SK-N-SH (cell line): ENCODE results near the gene IRX5. TPM values are rescaled to one million over a fixed set of nuclear protein-coding genes. Genes with fewer than 3 reads are reported as not detected.

Experiments used
- CTCF ChIA-PET: fragments of 300-600, 350-600 bp; formaldehyde crosslinking; extraction: SDS; loops from one replicate; lab custom pipeline; 2021; lab: Yijun Ruan, JAX
- POLR2A ChIA-PET: fragments of 350-600 bp; sonication (Branson Sonifier 250); formaldehyde crosslinking; extraction: SDS; loops from one replicate; lab custom pipeline; 2020; ENCODE audit warnings: antibody characterized with exemption, inconsistent platforms; lab: Yijun Ruan, JAX
- DNase-seq: peaks from one replicate; pipeline ENCODE4 v3.0.0; 2012
- H2AFZ ChIP-seq: fragments of 200-600 bp; sonication (generic); 2 replicates; pipeline ENCODE4 v1.8.1; 2016; ENCODE audit warnings: antibody characterized with exemption, mild to moderate bottlenecking, low read depth
- H3F3A ChIP-seq: fragments of 200-600 bp; sonication (generic); replicated peaks from 2 replicates; pipeline ENCODE3; 2016; ENCODE audit warnings: antibody characterized with exemption, mild to moderate bottlenecking; ENCODE audit not compliant: insufficient read depth
- H3K27ac ChIP-seq, 2 experiments: fragments of 200-500 bp in 1 of 2; fragments of 200-600 bp in 1 of 2; sonication (Bioruptor generic) in 1 of 2; sonication (generic), shearing (Covaris generic) in 1 of 2; 2 replicates each; pipeline versions ENCODE4 v1.5.1 to v1.6.1; 2014 to 2016; ENCODE audit warnings: low read depth in 2 of 2, inconsistent platforms in 1 of 2, low read length in 1 of 2, mild to moderate bottlenecking in 1 of 2, mixed read lengths in 1 of 2
- H3K27me3 ChIP-seq: fragments of 200-600 bp; sonication (generic), shearing (Covaris generic); 2 replicates; pipeline ENCODE4 v1.6.1; 2016; ENCODE audit warnings: mixed run types; ENCODE audit not compliant: insufficient read depth
- H3K36me3 ChIP-seq, 2 experiments: fragments of 200-500 bp in 1 of 2; fragments of 200-600 bp in 1 of 2; sonication (Bioruptor generic) in 1 of 2; sonication (generic) in 1 of 2; replicated peaks in 1 of 2; 2 replicates each; pipeline versions ENCODE3 to v1.5.1; 2014 to 2016; ENCODE audit warnings: low read length in 1 of 2, mild to moderate bottlenecking in 1 of 2; ENCODE audit not compliant: insufficient read depth in 2 of 2, control insufficient read depth in 1 of 2
- H3K4me1 ChIP-seq, 2 experiments: fragments of 200-500 bp in 1 of 2; fragments of 200-600 bp in 1 of 2; sonication (Bioruptor generic) in 1 of 2; sonication (generic), shearing (Covaris generic) in 1 of 2; 2 replicates each; pipeline versions ENCODE4 v1.5.1 to v1.6.1; 2014 to 2016; ENCODE audit warnings: low read depth in 1 of 2, low read length in 1 of 2, mixed run types in 1 of 2; ENCODE audit not compliant: insufficient read depth in 2 of 2, control insufficient read depth in 1 of 2
- H3K4me2 ChIP-seq: fragments of 200-600 bp; sonication (generic), shearing (Covaris generic); 2 replicates; pipeline ENCODE4 v1.6.1; 2017; ENCODE audit warnings: mixed run types
- H3K4me3 ChIP-seq, 2 experiments: fragments of 200-500 bp in 1 of 2; fragments of 200-600 bp in 1 of 2; sonication (Bioruptor generic) in 1 of 2; sonication (generic), shearing (Covaris generic) in 1 of 2; 2 replicates each; pipeline versions ENCODE4 v1.5.1 to v1.8.1; 2014 to 2016; ENCODE audit warnings: low read depth in 2 of 2, inconsistent platforms in 1 of 2, low read length in 1 of 2, mild to moderate bottlenecking in 1 of 2, mixed read lengths in 1 of 2, moderate library complexity in 1 of 2
- H3K79me2 ChIP-seq: fragments of 200-600 bp; sonication (generic); 2 replicates; pipeline ENCODE4 v1.8.1; 2017; ENCODE audit warnings: mild to moderate bottlenecking; ENCODE audit not compliant: insufficient read depth
- H3K9ac ChIP-seq: fragments of 200-600 bp; sonication (generic); 2 replicates; pipeline ENCODE4 v1.6.1; 2017; ENCODE audit warnings: mixed run types
- H3K9me2 ChIP-seq: fragments of 200-600 bp; sonication (generic); 2 replicates; pipeline ENCODE4 v1.6.1; 2017; ENCODE audit warnings: mixed run types
- H3K9me3 ChIP-seq: fragments of 200-600 bp; sonication (generic); 2 replicates; pipeline ENCODE4 v1.6.1; 2017; ENCODE audit warnings: mixed run types, mild to moderate bottlenecking, moderate library complexity
- H4K20me1 ChIP-seq: fragments of 200-600 bp; sonication (generic); 2 replicates; pipeline ENCODE4 v1.6.1; 2017; ENCODE audit warnings: mild to moderate bottlenecking, mixed run types; ENCODE audit not compliant: insufficient read depth
- CHD2 ChIP-seq: fragments of 150-350 bp; IDR thresholded peaks from 2 replicates; pipeline ENCODE4 v1.6.1; 2018; ENCODE audit warnings: low read length; ENCODE audit not compliant: partially characterized antibody
- ELF1 ChIP-seq: IDR thresholded peaks from 2 replicates; pipeline ENCODE4 v1.4.0; 2012
- EZH2phosphoT487 ChIP-seq: fragments of 200-600 bp; sonication (generic); IDR thresholded peaks from 2 replicates; pipeline ENCODE4 v1.6.1; 2017; ENCODE audit warnings: low read depth, mixed run types, mild to moderate bottlenecking, antibody characterized with exemption, moderate library complexity, borderline replicate concordance
- FOSL2 ChIP-seq: IDR thresholded peaks from 2 replicates; pipeline ENCODE4 v1.4.0; 2012; ENCODE audit warnings: low read depth, mild to moderate bottlenecking, moderate library complexity, borderline replicate concordance
- FOXJ3 ChIP-seq: sonication (generic); formaldehyde crosslinking; IDR thresholded peaks from 2 replicates; pipeline ENCODE4 v1.5.1; 2020; ENCODE audit warnings: mild to moderate bottlenecking, missing genetic modification reagents
- FOXM1 ChIP-seq: IDR thresholded peaks from 2 replicates; pipeline ENCODE4 v1.4.0; 2012; ENCODE audit warnings: low read depth, mild to moderate bottlenecking
- GATA2 ChIP-seq: sonication (generic); formaldehyde crosslinking; IDR thresholded peaks from 2 replicates; pipeline ENCODE4 v1.5.0; 2020; ENCODE audit warnings: mild to moderate bottlenecking, missing genetic modification reagents
- IRF3 ChIP-seq: fragments of 150-350 bp; IDR thresholded peaks from 2 replicates; pipeline ENCODE4 v1.6.1; 2016; ENCODE audit warnings: mild to moderate bottlenecking, low read depth, low read length
- JUND ChIP-seq: IDR thresholded peaks from 2 replicates; pipeline ENCODE4 v1.4.0; 2012
- MEF2A ChIP-seq: IDR thresholded peaks from 2 replicates; pipeline ENCODE4 v1.4.0; 2012; ENCODE audit warnings: low read depth, borderline replicate concordance
- MXI1 ChIP-seq: IDR thresholded peaks from 2 replicates; pipeline ENCODE4 v1.6.1; 2012; ENCODE audit warnings: mild to moderate bottlenecking, low read depth, low read length, improper control_type of control experiment
- POLR2AphosphoS5 ChIP-seq: IDR thresholded peaks from 2 replicates; pipeline ENCODE4 v1.6.1; 2012; ENCODE audit warnings: low read depth, low read length
- REST ChIP-seq: IDR thresholded peaks from 2 replicates; pipeline ENCODE4 v1.6.1; 2012; ENCODE audit warnings: mild to moderate bottlenecking, low read depth, low read length, moderate library complexity
- RFX5 ChIP-seq: IDR thresholded peaks from 2 replicates; pipeline ENCODE4 v1.6.1; 2012; ENCODE audit warnings: mild to moderate bottlenecking, improper control_type of control experiment, low read length
- RXRA ChIP-seq: IDR thresholded peaks from 2 replicates; pipeline ENCODE4 v1.4.0; 2012; ENCODE audit warnings: low read depth, mild to moderate bottlenecking, borderline replicate concordance
- SMC3 ChIP-seq: IDR thresholded peaks from 2 replicates; pipeline ENCODE4 v1.6.1; 2012; ENCODE audit warnings: low read depth, low read length, improper control_type of control experiment
- TAF1 ChIP-seq: IDR thresholded peaks from 2 replicates; pipeline ENCODE4 v1.6.1; 2012; ENCODE audit warnings: low read depth, mild to moderate bottlenecking, low read length, moderate library complexity, borderline replicate concordance
- TCF12 ChIP-seq: IDR thresholded peaks from 2 replicates; pipeline ENCODE4 v1.4.0; 2012
- TEAD4 ChIP-seq: IDR thresholded peaks from 2 replicates; pipeline ENCODE4 v1.4.0; 2012; ENCODE audit warnings: mild to moderate bottlenecking, borderline replicate concordance; ENCODE audit not compliant: insufficient read depth
- USF1 ChIP-seq: IDR thresholded peaks from 2 replicates; pipeline ENCODE4 v1.4.0; 2012; ENCODE audit warnings: low read depth, borderline replicate concordance
- YY1 ChIP-seq: IDR thresholded peaks from 2 replicates; pipeline ENCODE4 v1.4.0; 2012; ENCODE audit warnings: low read depth, mild to moderate bottlenecking
- WGBS: methylation state at CpG from one replicate; pipeline ENCODE4 v1.1.6; 2017; ENCODE audit warnings: low lambda C conversion rate; 5-methylcytosine and 5-hydroxymethylcytosine counted together
- polyA plus RNA-seq, 3 experiments: library from polyadenylated mRNA; depleted of rRNA; stranded (reverse); fragments of >200 nt; gene quantifications; 2 replicates each; pipeline ENCODE4 v1.2.3, GENCODE V29; 2012
- TF ChIP-seq, protein P1 (sequence below): IDR thresholded peaks from 2 replicates; pipeline ENCODE4; 2012
- TF ChIP-seq, protein P2 (sequence below): IDR thresholded peaks from 2 replicates; pipeline ENCODE4 v1.4.0; 2012; ENCODE audit warnings: low read depth
- TF ChIP-seq, protein P3 (sequence below): fragments of 150-350 bp; IDR thresholded peaks from 2 replicates; pipeline ENCODE4 v1.6.1; 2017; ENCODE audit warnings: antibody characterized with exemption, low read length, low read depth, borderline replicate concordance

IRX5 gene
- 1.0 and 1.4 TPM in 2 replicates for polyA plus RNA-seq (2012; rRNA removed)
- 0.91 and 1.3 TPM in 2 replicates for polyA plus RNA-seq (2012; cell fraction: cytosol; rRNA removed)
- polyA plus RNA-seq (2012; cell fraction: nucleus; rRNA removed): 1.8 and 2.5 TPM in 2 replicates

- H3K27ac ChIP-seq: peak within 1 kb of the TSS; percentile 81 to 87
- peak within 1 kb of the TSS; percentile 95 for H2AFZ ChIP-seq
- H3K79me2 ChIP-seq: peaks cover 42% of the 10 kb centered on the region
- peaks cover 27% of the 10 kb centered on the region for H3F3A ChIP-seq
- H3K9me2 ChIP-seq: no peaks in the 10 kb centered on the region
- ChIA-PET CTCF (interaction anchor here (0.5 to 2.3 kb wide), 17 partner anchors 10 to 1036 kb away, joined by 3 to 13 read pairs (median 3); partner anchors contain the start of gene IRX6), POLR2A (interaction anchor here (0.6 kb wide), 1 partner anchor 751 kb away, joined by 3 read pairs; no protein-coding TSS in a partner anchor)
- peaks cover 0 to 20% of the 10 kb centered on the region in 2 experiments; a peak in 2 of 4 replicates for H3K4me1 ChIP-seq
- H3K9ac ChIP-seq: peak within 1 kb of the TSS; percentile 86
- 1% methylated on average over 53 of the region's 71 CpGs for WGBS
- peaks cover 25% of the 10 kb centered on the region for H4K20me1 ChIP-seq
- peak; percentile 92 for DNase-seq
- H3K4me3 ChIP-seq: peak within 1 kb of the TSS; percentile 81 to 89
- no peaks in the 10 kb centered on the region for H3K9me3 ChIP-seq
- H3K27me3 ChIP-seq: no peaks in the 10 kb centered on the region
- H3K36me3 ChIP-seq: peaks cover 10 to 12% of the 10 kb centered on the region in 2 experiments
- H3K4me2 ChIP-seq: peak within 1 kb of the TSS; percentile 100
- TF ChIP-seq, protein P1, sequence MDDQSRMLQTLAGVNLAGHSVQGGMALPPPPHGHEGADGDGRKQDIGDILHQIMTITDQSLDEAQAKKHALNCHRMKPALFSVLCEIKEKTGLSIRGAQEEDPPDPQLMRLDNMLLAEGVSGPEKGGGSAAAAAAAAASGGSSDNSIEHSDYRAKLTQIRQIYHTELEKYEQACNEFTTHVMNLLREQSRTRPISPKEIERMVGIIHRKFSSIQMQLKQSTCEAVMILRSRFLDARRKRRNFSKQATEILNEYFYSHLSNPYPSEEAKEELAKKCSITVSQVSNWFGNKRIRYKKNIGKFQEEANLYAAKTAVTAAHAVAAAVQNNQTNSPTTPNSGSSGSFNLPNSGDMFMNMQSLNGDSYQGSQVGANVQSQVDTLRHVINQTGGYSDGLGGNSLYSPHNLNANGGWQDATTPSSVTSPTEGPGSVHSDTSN: peak; percentile 87
- TF ChIP-seq RXRA: no peak
- TF ChIP-seq, protein P2, sequence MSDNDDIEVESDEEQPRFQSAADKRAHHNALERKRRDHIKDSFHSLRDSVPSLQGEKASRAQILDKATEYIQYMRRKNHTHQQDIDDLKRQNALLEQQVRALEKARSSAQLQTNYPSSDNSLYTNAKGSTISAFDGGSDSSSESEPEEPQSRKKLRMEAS: no peak; the same call in 1 of the 2 replicates
- no peak for TF ChIP-seq TEAD4
- TF ChIP-seq FOXM1: no peak
- TF ChIP-seq IRF3: no peak
- no peak for TF ChIP-seq TCF12
- no peak for TF ChIP-seq JUND
- no peak for TF ChIP-seq REST
- TF ChIP-seq GATA2 (CRISPR knock-in tag): no peak
- TF ChIP-seq RFX5: no peak
- peak; percentile 60; the same call in 1 of the 2 replicates for TF ChIP-seq POLR2AphosphoS5
- 0 out of 2 replicates have a peak, but pooled peaks have one; percentile 11 for TF ChIP-seq SMC3
- no peak for TF ChIP-seq FOSL2
- TF ChIP-seq FOXJ3: no peak
- peak; percentile 42; the same call in 1 of the 2 replicates for TF ChIP-seq MXI1
- TF ChIP-seq USF1: no peak
- peak; percentile 78 for TF ChIP-seq TAF1
- TF ChIP-seq, protein P3, sequence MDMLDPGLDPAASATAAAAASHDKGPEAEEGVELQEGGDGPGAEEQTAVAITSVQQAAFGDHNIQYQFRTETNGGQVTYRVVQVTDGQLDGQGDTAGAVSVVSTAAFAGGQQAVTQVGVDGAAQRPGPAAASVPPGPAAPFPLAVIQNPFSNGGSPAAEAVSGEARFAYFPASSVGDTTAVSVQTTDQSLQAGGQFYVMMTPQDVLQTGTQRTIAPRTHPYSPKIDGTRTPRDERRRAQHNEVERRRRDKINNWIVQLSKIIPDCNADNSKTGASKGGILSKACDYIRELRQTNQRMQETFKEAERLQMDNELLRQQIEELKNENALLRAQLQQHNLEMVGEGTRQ: no peak
- peak; percentile 59 for TF ChIP-seq ELF1
- TF ChIP-seq CHD2: no peak
- TF ChIP-seq MEF2A: no peak
- no peak for TF ChIP-seq EZH2phosphoT487
- TF ChIP-seq YY1: peak; percentile 31; the same call in 1 of the 2 replicates
Measured at GRCh38 chr16:54930005-54930868, at the start of gene IRX5. Gene IRX5 (plus strand): TSS chr16:54930865. CDS start chr16:54931199, 334 bp downstream.
